HL-60 (cell line): ENCODE results near the gene CXCR6.

Experiments used
- CTCF ChIP-seq: IDR thresholded peaks from one replicate; pipeline ENCODE4 v1.5.1; 2011; ENCODE audit warnings: low read length, control low read depth, inconsistent platforms; ENCODE audit not compliant: insufficient read depth
- GABPA ChIP-seq: IDR thresholded peaks from 2 replicates; pipeline ENCODE4 v1.6.1; 2012; ENCODE audit warnings: low read depth
- POLR2AphosphoS5 ChIP-seq: IDR thresholded peaks from 2 replicates; pipeline ENCODE4 v1.6.1; 2012; ENCODE audit warnings: low read depth
- REST ChIP-seq: IDR thresholded peaks from 2 replicates; pipeline ENCODE4 v1.6.1; 2012; ENCODE audit warnings: low read depth; ENCODE audit not compliant: insufficient replicate concordance
- SPI1 ChIP-seq: IDR thresholded peaks from 2 replicates; pipeline ENCODE4 v1.6.1; 2012; ENCODE audit warnings: low read depth, mild to moderate bottlenecking, borderline replicate concordance

GRCh38 chr3:45942051-45942825 lies 1.0 kb upstream of the CXCR6 start:
- TF ChIP-seq CTCF: no peak
- TF ChIP-seq REST: no peak
- no peak for TF ChIP-seq POLR2AphosphoS5
- TF ChIP-seq SPI1: no peak
- TF ChIP-seq GABPA: no peak
